Prostate gland (tissue), 2 donors: Measurements from ENCODE around the gene NCOA4.
"Not testable (repeated sequence)": the region's sequence is repeated elsewhere in the genome, so short reads cannot be mapped to it uniquely, and the experiment has no call there.

Experiments
- CTCF ChIP-seq, 4 experiments: fragments of 200-600 bp in 2 of 4; fragments of 450-650 bp in 2 of 4; sonication (generic) in 2 of 4; IDR thresholded peaks; 1 replicate in 3 of 4; 2 replicates in 1 of 4; pipeline ENCODE4 v1.5.1; 2016 to 2019; ENCODE audit warnings: antibody characterized with exemption in 4 of 4, mild to moderate bottlenecking in 2 of 4, moderate library complexity in 2 of 4
- POLR2AphosphoS5 ChIP-seq: sonication (generic); formaldehyde crosslinking; IDR thresholded peaks from one replicate; pipeline ENCODE4 v1.6.1; 2017; ENCODE audit warnings: antibody characterized with exemption

- not testable (repeated sequence) for TF ChIP-seq CTCF (IDR thresholded peaks at IDR 0.05); POLR2AphosphoS5
Measured at GRCh38 chr10:46002189-46002687, 28.2 kb downstream of the NCOA4 start.
